Measurements from ENCODE around the gene ARMC6.
"Not testable (repeated sequence)": the region's sequence is repeated elsewhere in the genome, so short reads cannot be mapped to it uniquely, and the experiment has no call there.

GRCh38 chr19:19102566-19102965 lies 69.2 kb downstream of the ARMC6 start:
- not testable (repeated sequence) for TF ChIP-seq POLR2AphosphoS5, TAF1, POLR2A (IDR thresholded peaks at IDR 0.05; ENCODE audit: low read depth, low read length)

Measured in GM12891 (cell line).